ENCODE results near the gene H6PD.

DNA sequence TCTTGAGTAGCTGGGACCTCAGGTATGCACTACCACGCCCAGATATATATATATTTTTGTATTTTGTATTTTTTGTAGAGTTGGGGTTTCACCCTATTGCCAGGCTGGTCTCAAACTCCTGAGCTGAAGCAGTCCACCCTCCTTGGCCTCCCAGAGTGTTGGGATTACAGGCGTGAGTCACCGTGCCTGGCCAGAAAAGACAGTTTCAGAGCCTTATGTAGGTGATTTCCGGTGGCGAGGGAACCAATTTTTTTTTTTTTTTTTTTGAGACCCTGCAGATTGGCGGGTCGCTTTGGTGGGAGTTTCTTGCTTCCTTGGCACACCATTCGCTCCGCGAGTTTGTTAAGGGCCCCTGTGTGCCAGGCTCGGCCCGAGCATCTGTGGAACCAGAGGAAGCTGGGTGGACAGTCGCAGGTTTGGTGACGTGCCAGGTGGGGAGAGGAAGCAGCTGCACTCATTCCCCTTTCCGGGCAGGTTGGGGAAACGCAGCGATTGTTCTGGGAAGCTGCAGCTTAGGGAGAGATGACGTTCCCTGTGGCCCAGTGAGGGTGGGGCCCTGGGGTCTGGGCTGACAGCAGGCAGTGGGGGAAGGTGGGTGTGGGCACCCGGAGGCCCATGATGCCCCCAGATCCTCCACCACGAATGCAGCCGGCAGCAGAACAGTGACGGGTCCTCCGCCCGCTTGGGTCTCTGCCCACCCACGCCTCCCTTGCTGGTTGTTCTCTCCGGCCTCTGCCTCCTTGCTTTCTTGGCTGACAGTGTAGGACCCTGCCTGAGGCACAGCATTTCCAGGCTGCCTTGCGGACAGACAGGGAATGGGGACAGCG is 83.2 kb downstream of the H6PD start:
- TF ChIP-seq EGR1 (IDR thresholded peaks at IDR 0.05), result no peak
- no peak for TF ChIP-seq TEAD4 (IDR thresholded peaks at IDR 0.05)

All from Ishikawa (cell line).